A673 (cell line): ENCODE results near the gene MEIOC. TPM values are rescaled to one million over a fixed set of nuclear protein-coding genes. Genes with fewer than 3 reads are reported as not detected.

Source experiments
- BruUV-seq: library from RNA; stranded (reverse); fragments of 400-500 nt; replicated peaks from 2 replicates; lab custom pipeline; 2021; lab: Mats Ljungman, UMichigan
- CTCF ChIA-PET: fragments of 300-600 bp; sonication (Branson Sonifier 250); formaldehyde crosslinking; loops from one replicate; lab custom pipeline; 2022; ENCODE audit warnings: antibody characterized with exemption; lab: Charles Lee
- POLR2A ChIA-PET: fragments of 300-600 bp; sonication (Branson Sonifier 250); formaldehyde crosslinking; loops from one replicate; lab custom pipeline; 2022; ENCODE audit warnings: antibody characterized with exemption; ENCODE audit not compliant: low non-redundant PET; lab: Charles Lee
- DNase-seq: peaks from one replicate; pipeline ENCODE4 v3.0.0-alpha.2; 2015; ENCODE audit warnings: low spot score
- H3K27ac ChIP-seq: fragments of 200-600 bp; sonication (generic); 2 replicates; pipeline ENCODE4 v1.5.1; 2016; ENCODE audit warnings: mixed run types, low read depth, mild to moderate bottlenecking, mixed read lengths, antibody characterized with exemption, low read length; ENCODE audit not compliant: poor library complexity, severe bottlenecking
- H3K27me3 ChIP-seq: fragments of 200-600 bp; sonication (generic); replicated peaks from 2 replicates; pipeline ENCODE4 v1.6.1; 2017; ENCODE audit warnings: mixed run types, low read depth, mild to moderate bottlenecking, mixed read lengths, antibody characterized with exemption, low read length; ENCODE audit not compliant: insufficient read depth, poor library complexity
- H3K36me3 ChIP-seq: fragments of 200-600 bp; sonication (generic); 2 replicates; pipeline ENCODE4 v1.6.1; 2016; ENCODE audit warnings: mixed run types, mild to moderate bottlenecking, mixed read lengths, antibody characterized with exemption, low read length; ENCODE audit not compliant: insufficient read depth, poor library complexity, severe bottlenecking
- H3K4me1 ChIP-seq: fragments of 200-600 bp; sonication (generic); 2 replicates; pipeline ENCODE4 v1.6.1; 2017; ENCODE audit warnings: mixed run types, mild to moderate bottlenecking, mixed read lengths, antibody characterized with exemption, low read length; ENCODE audit not compliant: insufficient read depth, poor library complexity, severe bottlenecking
- H3K4me3 ChIP-seq: fragments of 200-600 bp; sonication (generic); 2 replicates; pipeline ENCODE4 v1.5.1; 2016; ENCODE audit warnings: low read depth, mixed run types, mild to moderate bottlenecking, mixed read lengths, low read length; ENCODE audit not compliant: poor library complexity, severe bottlenecking
- H3K9me3 ChIP-seq: fragments of 200-600 bp; sonication (generic); 2 replicates; pipeline ENCODE4 v1.6.1; 2016; ENCODE audit warnings: mixed run types, low read depth, mild to moderate bottlenecking, mixed read lengths, antibody characterized with exemption, low read length; ENCODE audit not compliant: poor library complexity, severe bottlenecking
- CTCF ChIP-seq: fragments of 300-800, 200-600 bp; sonication (generic); conservative IDR thresholded peaks from 2 replicates; pipeline ENCODE4 v1.5.1; 2017; ENCODE audit warnings: low read depth, mild to moderate bottlenecking, antibody characterized with exemption, low read length, moderate library complexity, mixed read lengths
- EZH2 ChIP-seq: fragments of 200-600 bp; sonication (generic); IDR thresholded peaks from 2 replicates; pipeline ENCODE4 v1.6.1; 2017; ENCODE audit warnings: borderline replicate concordance, low read depth, mild to moderate bottlenecking, mixed read lengths, antibody characterized with exemption, low read length; ENCODE audit not compliant: poor library complexity, severe bottlenecking
- intact Hi-C: fragments of 100-400 bp; cut with micrococcal nuclease; formaldehyde crosslinking; loops from one replicate; pipeline ENCODE4 v1.10.0; 2022; ENCODE audit not compliant: unreplicated experiment
- total RNA-seq: library from RNA; stranded (reverse); gene quantifications from 2 replicates; pipeline ENCODE4 v1.2.3, GENCODE V29; 2021

Gene MEIOC
- total RNA-seq, 1 experiment from 2014 or later = not detected

- no peak for DNase-seq
- Histone ChIP-seq H3K27me3 (no peaks in the 10 kb centered on the region), H3K9me3 (no peaks in the 10 kb centered on the region), H3K36me3 (no peaks in the 10 kb centered on the region), H3K4me1 (no peaks in the 10 kb centered on the region), H3K27ac (no peak overlapping the region), H3K4me3 (no peak overlapping the region)
- POLR2A ChIA-PET = no interaction called here
- CTCF ChIA-PET = no interaction called here
- intact Hi-C loops = no loop called here
- BruUV-seq = no TSS peak
- TF ChIP-seq EZH2 (no peak), CTCF (no peak)
Observed at GRCh38 chr17:44722254-44722653, 66.0 kb downstream of the MEIOC start.

Other genes starting within 250 kb of the MEIOC start
- gene GPATCH8, start 153.1 kb upstream of the MEIOC start, total RNA-seq = 32.9 and 33.8 TPM in 2 replicates
- gene FZD2, start 99.0 kb upstream of the MEIOC start, total RNA-seq = 23.5 and 23.7 TPM in 2 replicates
- gene CCDC43, start 33.3 kb downstream of the MEIOC start, total RNA-seq = 20.3 and 21.1 TPM in 2 replicates
- gene DBF4B, start 52.2 kb downstream of the MEIOC start, total RNA-seq = 20.5 and 24.0 TPM in 2 replicates
- 0.17 and 0.59 TPM in 2 replicates for gene ADAM11, start 102.5 kb downstream of the MEIOC start, total RNA-seq
- 31.6 and 39.0 TPM in 2 replicates for gene GJC1, start 173.8 kb downstream of the MEIOC start, total RNA-seq
- gene HIGD1B, start 191.4 kb downstream of the MEIOC start, total RNA-seq = not detected in 2 replicates
- gene EFTUD2, start 243.0 kb downstream of the MEIOC start, total RNA-seq = 133 and 144 TPM in 2 replicates